HL-60 (cell line): ENCODE results near the gene FFAR2.

Source experiments
- DNase-seq, 2 experiments: peaks; one replicate each; pipeline ENCODE4 v3.0.0-alpha.2; 2010 to 2020; ENCODE audit warnings: low read depth in 1 of 2, low spot score in 1 of 2
- H3K27ac ChIP-seq: fragments of 250-450 bp; sonication (Bioruptor Pico); replicated peaks from 2 replicates; pipeline ENCODE4 v1.5.1; 2020; ENCODE audit warnings: mild to moderate bottlenecking, moderate library complexity
- H3K27me3 ChIP-seq: fragments of 250-450 bp; sonication (Bioruptor Pico); 2 replicates; pipeline ENCODE4 v1.5.1; 2021; ENCODE audit warnings: mild to moderate bottlenecking, moderate library complexity; ENCODE audit not compliant: insufficient read depth, poor library complexity, severe bottlenecking
- H3K4me3 ChIP-seq: replicated peaks from 2 replicates; pipeline ENCODE4 v1.5.1; 2011; ENCODE audit warnings: mild to moderate bottlenecking, control low read depth, low read length; ENCODE audit not compliant: insufficient read depth
- GABPA ChIP-seq: IDR thresholded peaks from 2 replicates; pipeline ENCODE4 v1.6.1; 2012; ENCODE audit warnings: low read depth
- POLR2AphosphoS5 ChIP-seq: IDR thresholded peaks from 2 replicates; pipeline ENCODE4 v1.6.1; 2012; ENCODE audit warnings: low read depth
- SPI1 ChIP-seq: IDR thresholded peaks from 2 replicates; pipeline ENCODE4 v1.6.1; 2012; ENCODE audit warnings: low read depth, mild to moderate bottlenecking, borderline replicate concordance
- TF ChIP-seq, protein P1 (sequence below): IDR thresholded peaks from 2 replicates; pipeline ENCODE4 v1.6.1; 2012; ENCODE audit warnings: low read depth; ENCODE audit not compliant: insufficient replicate concordance
- TF ChIP-seq, protein P2 (sequence below): IDR thresholded peaks from one replicate; pipeline ENCODE4 v1.5.1; 2011; ENCODE audit warnings: low read length, control low read depth, inconsistent platforms; ENCODE audit not compliant: insufficient read depth

The FFAR2 gene

DNA sequence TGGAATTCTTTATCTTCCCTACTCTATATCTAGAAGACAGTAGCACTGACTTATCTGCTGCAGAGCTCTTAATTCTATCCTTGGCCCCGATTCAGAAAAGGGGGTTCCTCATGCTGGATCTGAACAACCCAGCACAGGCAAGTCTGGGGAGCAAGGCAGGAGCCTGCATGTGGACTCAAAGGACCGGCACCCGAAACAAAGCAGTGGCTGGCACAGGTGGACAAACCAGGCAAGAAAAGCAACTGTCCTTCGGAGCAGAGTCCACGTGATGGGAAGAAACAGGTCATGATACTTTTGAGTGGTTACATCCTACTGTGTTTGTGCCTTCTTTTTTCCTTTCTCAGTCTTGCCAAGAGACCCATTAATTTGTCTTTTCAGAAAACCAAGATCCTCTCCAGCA is 38.9 kb upstream of the FFAR2 start:
- peaks cover 3% of the 10 kb centered on the region for H3K27me3 ChIP-seq
- TF ChIP-seq POLR2AphosphoS5 (no peak), SPI1 (no peak), GABPA (no peak)
- TF ChIP-seq, protein P1, sequence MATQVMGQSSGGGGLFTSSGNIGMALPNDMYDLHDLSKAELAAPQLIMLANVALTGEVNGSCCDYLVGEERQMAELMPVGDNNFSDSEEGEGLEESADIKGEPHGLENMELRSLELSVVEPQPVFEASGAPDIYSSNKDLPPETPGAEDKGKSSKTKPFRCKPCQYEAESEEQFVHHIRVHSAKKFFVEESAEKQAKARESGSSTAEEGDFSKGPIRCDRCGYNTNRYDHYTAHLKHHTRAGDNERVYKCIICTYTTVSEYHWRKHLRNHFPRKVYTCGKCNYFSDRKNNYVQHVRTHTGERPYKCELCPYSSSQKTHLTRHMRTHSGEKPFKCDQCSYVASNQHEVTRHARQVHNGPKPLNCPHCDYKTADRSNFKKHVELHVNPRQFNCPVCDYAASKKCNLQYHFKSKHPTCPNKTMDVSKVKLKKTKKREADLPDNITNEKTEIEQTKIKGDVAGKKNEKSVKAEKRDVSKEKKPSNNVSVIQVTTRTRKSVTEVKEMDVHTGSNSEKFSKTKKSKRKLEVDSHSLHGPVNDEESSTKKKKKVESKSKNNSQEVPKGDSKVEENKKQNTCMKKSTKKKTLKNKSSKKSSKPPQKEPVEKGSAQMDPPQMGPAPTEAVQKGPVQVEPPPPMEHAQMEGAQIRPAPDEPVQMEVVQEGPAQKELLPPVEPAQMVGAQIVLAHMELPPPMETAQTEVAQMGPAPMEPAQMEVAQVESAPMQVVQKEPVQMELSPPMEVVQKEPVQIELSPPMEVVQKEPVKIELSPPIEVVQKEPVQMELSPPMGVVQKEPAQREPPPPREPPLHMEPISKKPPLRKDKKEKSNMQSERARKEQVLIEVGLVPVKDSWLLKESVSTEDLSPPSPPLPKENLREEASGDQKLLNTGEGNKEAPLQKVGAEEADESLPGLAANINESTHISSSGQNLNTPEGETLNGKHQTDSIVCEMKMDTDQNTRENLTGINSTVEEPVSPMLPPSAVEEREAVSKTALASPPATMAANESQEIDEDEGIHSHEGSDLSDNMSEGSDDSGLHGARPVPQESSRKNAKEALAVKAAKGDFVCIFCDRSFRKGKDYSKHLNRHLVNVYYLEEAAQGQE, result no peak
- TF ChIP-seq, protein P2, sequence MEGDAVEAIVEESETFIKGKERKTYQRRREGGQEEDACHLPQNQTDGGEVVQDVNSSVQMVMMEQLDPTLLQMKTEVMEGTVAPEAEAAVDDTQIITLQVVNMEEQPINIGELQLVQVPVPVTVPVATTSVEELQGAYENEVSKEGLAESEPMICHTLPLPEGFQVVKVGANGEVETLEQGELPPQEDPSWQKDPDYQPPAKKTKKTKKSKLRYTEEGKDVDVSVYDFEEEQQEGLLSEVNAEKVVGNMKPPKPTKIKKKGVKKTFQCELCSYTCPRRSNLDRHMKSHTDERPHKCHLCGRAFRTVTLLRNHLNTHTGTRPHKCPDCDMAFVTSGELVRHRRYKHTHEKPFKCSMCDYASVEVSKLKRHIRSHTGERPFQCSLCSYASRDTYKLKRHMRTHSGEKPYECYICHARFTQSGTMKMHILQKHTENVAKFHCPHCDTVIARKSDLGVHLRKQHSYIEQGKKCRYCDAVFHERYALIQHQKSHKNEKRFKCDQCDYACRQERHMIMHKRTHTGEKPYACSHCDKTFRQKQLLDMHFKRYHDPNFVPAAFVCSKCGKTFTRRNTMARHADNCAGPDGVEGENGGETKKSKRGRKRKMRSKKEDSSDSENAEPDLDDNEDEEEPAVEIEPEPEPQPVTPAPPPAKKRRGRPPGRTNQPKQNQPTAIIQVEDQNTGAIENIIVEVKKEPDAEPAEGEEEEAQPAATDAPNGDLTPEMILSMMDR, result no peak
- H3K4me3 ChIP-seq, result no peak overlapping the region
- H3K27ac ChIP-seq, result no peak overlapping the region
- no peak for DNase-seq

DNA sequence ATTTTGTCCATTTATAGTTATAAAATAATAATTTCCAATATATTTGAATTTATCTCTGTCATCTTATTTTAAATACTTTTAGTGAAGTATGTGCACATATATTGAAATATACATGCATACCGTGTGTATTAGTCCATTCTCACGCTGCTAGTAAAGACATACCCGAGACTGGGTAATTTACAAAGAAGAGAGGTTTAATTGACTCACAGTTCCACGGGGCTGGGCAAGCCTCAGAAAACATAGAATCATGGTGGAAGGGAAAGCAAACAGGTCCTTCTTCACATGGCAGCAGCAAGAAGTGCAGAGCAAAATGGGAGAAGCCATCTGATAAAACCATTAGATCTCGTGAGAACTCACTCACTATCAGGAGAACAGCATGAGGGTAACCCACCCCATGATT is 37.6 kb upstream of the FFAR2 start:
- no peak for DNase-seq
- peaks cover 3% of the 10 kb centered on the region for H3K27me3 ChIP-seq
- TF ChIP-seq POLR2AphosphoS5 (no peak), GABPA (no peak), SPI1 (no peak)
- TF ChIP-seq, protein P1, result no peak
- TF ChIP-seq, protein P2, result no peak
- H3K27ac ChIP-seq, result no peak overlapping the region
- no peak overlapping the region for H3K4me3 ChIP-seq

DNA sequence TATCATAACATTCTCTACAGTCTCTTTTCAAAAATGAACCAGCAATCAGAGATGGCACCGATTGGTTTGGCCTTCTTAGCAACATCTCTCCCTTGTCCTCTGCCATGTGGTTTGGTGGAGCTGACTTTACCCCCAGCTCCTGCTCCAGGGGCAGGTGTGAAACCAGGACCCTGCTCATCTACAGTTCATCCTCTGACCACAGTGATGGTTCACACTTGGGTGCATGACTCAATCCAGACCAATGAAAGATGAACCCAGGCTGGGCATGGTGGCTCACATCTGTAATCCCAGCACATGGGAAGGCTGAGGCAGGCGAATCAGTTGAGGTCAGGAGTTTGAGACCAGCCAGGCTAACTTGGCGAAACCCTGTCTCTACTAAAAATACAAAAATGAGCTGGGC is 33.6 kb upstream of the FFAR2 start:
- Histone ChIP-seq H3K27ac (no peak overlapping the region), H3K27me3 (peaks cover 18% of the 10 kb centered on the region), H3K4me3 (no peak overlapping the region)
- no peak for DNase-seq
- TF ChIP-seq, protein P1, result no peak
- TF ChIP-seq, protein P2, result no peak
- no peak for TF ChIP-seq GABPA
